OCI-LY1 (cell line): ENCODE measurements around the gene CREG1.

Source experiments
- H2AFZ ChIP-seq: fragments of 200-600 bp; sonication (generic), shearing (Covaris generic); 2 replicates; pipeline ENCODE4 v1.6.0; 2014; ENCODE audit warnings: antibody characterized with exemption, mild to moderate bottlenecking, low read length
- H3F3A ChIP-seq: fragments of 200-600 bp; sonication (generic), shearing (Covaris generic); 2 replicates; pipeline ENCODE4 v1.6.0; 2014; ENCODE audit warnings: mild to moderate bottlenecking, antibody characterized with exemption, low read length, moderate library complexity; ENCODE audit not compliant: insufficient read depth
- H3K27ac ChIP-seq: fragments of 200-600 bp; sonication (generic); 2 replicates; pipeline ENCODE4 v1.5.1; 2014; ENCODE audit warnings: low read length, mixed run types, mild to moderate bottlenecking, low read depth; ENCODE audit not compliant: poor library complexity, severe bottlenecking
- H3K27me3 ChIP-seq: fragments of 200-600 bp; sonication (generic); 2 replicates; pipeline ENCODE4 v1.6.0; 2014; ENCODE audit warnings: antibody characterized with exemption, mild to moderate bottlenecking, low read length, moderate library complexity; ENCODE audit not compliant: insufficient read depth
- H3K36me3 ChIP-seq: fragments of 200-600 bp; sonication (generic); 2 replicates; pipeline ENCODE4 v1.6.1; 2014; ENCODE audit warnings: mild to moderate bottlenecking, antibody characterized with exemption, low read length, moderate library complexity, mixed read lengths; ENCODE audit not compliant: insufficient read depth
- H3K4me1 ChIP-seq: fragments of 200-600 bp; sonication (generic); 2 replicates; pipeline ENCODE4 v1.5.1; 2014; ENCODE audit warnings: mild to moderate bottlenecking, low read length, moderate library complexity; ENCODE audit not compliant: insufficient read depth, severe bottlenecking
- H3K4me2 ChIP-seq: fragments of 200-600 bp; sonication (generic), shearing (Covaris generic); 2 replicates; pipeline ENCODE4 v1.6.1; 2014; ENCODE audit warnings: low read length
- H3K4me3 ChIP-seq: fragments of 200-600 bp; sonication (generic); 2 replicates; pipeline ENCODE4 v1.5.1; 2014; ENCODE audit warnings: low read length, low read depth, mild to moderate bottlenecking, mixed read lengths; ENCODE audit not compliant: poor library complexity, severe bottlenecking
- H3K79me2 ChIP-seq: fragments of 200-600 bp; shearing (Covaris generic); 2 replicates; pipeline ENCODE4 v1.6.1; 2016; ENCODE audit warnings: mixed run types, low read length, mixed read lengths; ENCODE audit not compliant: insufficient read depth
- H3K9ac ChIP-seq: fragments of 200-600 bp; sonication (generic), shearing (Covaris generic); 2 replicates; pipeline ENCODE4 v1.6.1; 2014; ENCODE audit warnings: mild to moderate bottlenecking, low read length, mixed read lengths
- H3K9me2 ChIP-seq: fragments of 200-600 bp; sonication (generic), shearing (Covaris generic); 2 replicates; pipeline ENCODE4 v1.6.1; 2014; ENCODE audit warnings: low read depth, mild to moderate bottlenecking, low read length, mixed read lengths
- H3K9me3 ChIP-seq: fragments of 200-600 bp; shearing (Covaris generic); 2 replicates; pipeline ENCODE4 v1.6.1; 2014; ENCODE audit warnings: low read length, mixed read lengths
- H4K20me1 ChIP-seq: fragments of 200-600 bp; sonication (generic), shearing (Covaris generic); 2 replicates; pipeline ENCODE4 v1.6.0; 2016; ENCODE audit warnings: mild to moderate bottlenecking, low read length; ENCODE audit not compliant: insufficient read depth
- CTCF ChIP-seq: fragments of 200-600 bp; sonication (generic), shearing (Covaris generic); IDR thresholded peaks from 2 replicates; pipeline ENCODE4 v1.5.1; 2017; ENCODE audit warnings: mild to moderate bottlenecking, antibody characterized with exemption, low read length, moderate library complexity, mixed read lengths
- EZH2 ChIP-seq: fragments of 200-600 bp; sonication (generic), shearing (Covaris generic); IDR thresholded peaks from 2 replicates; pipeline ENCODE4 v1.8.0; 2017; ENCODE audit warnings: borderline replicate concordance, mixed run types, mild to moderate bottlenecking, antibody characterized with exemption, low read length, moderate library complexity, mixed read lengths

The CREG1 gene

GRCh38 chr1:167516404-167517388 lies 36.9 kb downstream of the CREG1 start:
- no peaks in the 10 kb centered on the region for H3F3A ChIP-seq
- no peaks in the 10 kb centered on the region for H3K9me2 ChIP-seq
- H4K20me1 ChIP-seq: no peaks in the 10 kb centered on the region
- peak overlapping the region; percentile 89 for H2AFZ ChIP-seq
- H3K9me3 ChIP-seq: no peaks in the 10 kb centered on the region
- H3K4me2 ChIP-seq: peak overlapping the region; percentile 37
- H3K9ac ChIP-seq: peak overlapping the region; percentile 39
- no peaks in the 10 kb centered on the region for H3K36me3 ChIP-seq
- H3K27me3 ChIP-seq: no peaks in the 10 kb centered on the region
- H3K27ac ChIP-seq: peak overlapping the region; percentile 64
- TF ChIP-seq CTCF (no peak), EZH2 (no peak)
- peaks cover 47% of the 10 kb centered on the region for H3K4me1 ChIP-seq
- H3K4me3 ChIP-seq: peak overlapping the region; percentile 5
- no peaks in the 10 kb centered on the region for H3K79me2 ChIP-seq

- Histone ChIP-seq H2AFZ (no peak overlapping the region), H3K36me3 (no peaks in the 10 kb centered on the region), H3K27me3 (no peaks in the 10 kb centered on the region), H3K9me2 (no peaks in the 10 kb centered on the region), H3K9me3 (no peaks in the 10 kb centered on the region), H3K27ac (peak overlapping the region; percentile 1), H4K20me1 (no peaks in the 10 kb centered on the region), H3K4me2 (no peak overlapping the region), H3K4me1 (peaks cover 55% of the 10 kb centered on the region), H3K79me2 (no peaks in the 10 kb centered on the region), H3K9ac (no peak overlapping the region), H3K4me3 (no peak overlapping the region), H3F3A (no peaks in the 10 kb centered on the region)
- TF ChIP-seq CTCF (no peak), EZH2 (no peak)
These were observed 37.7 kb downstream of the CREG1 start for GRCh38 chr1:167515893-167516321.

- Histone ChIP-seq H3K9me2 (no peaks in the 10 kb centered on the region), H2AFZ (no peak overlapping the region), H3K4me3 (no peak overlapping the region), H3K9me3 (no peaks in the 10 kb centered on the region), H3K79me2 (no peaks in the 10 kb centered on the region), H3K27ac (no peak overlapping the region), H3K4me2 (no peak overlapping the region), H3K36me3 (no peaks in the 10 kb centered on the region), H4K20me1 (no peaks in the 10 kb centered on the region), H3F3A (no peaks in the 10 kb centered on the region), H3K9ac (no peak overlapping the region), H3K27me3 (no peaks in the 10 kb centered on the region), H3K4me1 (peaks cover 59% of the 10 kb centered on the region)
- no peak for TF ChIP-seq CTCF
- no peak for TF ChIP-seq EZH2
These were observed 38.1 kb downstream of the CREG1 start for GRCh38 chr1:167515461-167515860.
